ENCODE data around the gene TAF1B.

The TAF1B gene

GRCh38 chr2:9971890-9972289 is 128.6 kb downstream of the TAF1B start:
- in situ Hi-C loops (cut with MboI; ENCODE audit: low pct_unique_long_range_greater_than_20kb, low sequenced_read_pairs, unreplicated experiment): no loop called here
- no peak for TF ChIP-seq CTCF (IDR thresholded peaks at IDR 0.05; ENCODE audit: extremely low read depth, insufficient read depth, missing control alignments)
- no peak for DNase-seq (ENCODE audit: low spot score)

DNA sequence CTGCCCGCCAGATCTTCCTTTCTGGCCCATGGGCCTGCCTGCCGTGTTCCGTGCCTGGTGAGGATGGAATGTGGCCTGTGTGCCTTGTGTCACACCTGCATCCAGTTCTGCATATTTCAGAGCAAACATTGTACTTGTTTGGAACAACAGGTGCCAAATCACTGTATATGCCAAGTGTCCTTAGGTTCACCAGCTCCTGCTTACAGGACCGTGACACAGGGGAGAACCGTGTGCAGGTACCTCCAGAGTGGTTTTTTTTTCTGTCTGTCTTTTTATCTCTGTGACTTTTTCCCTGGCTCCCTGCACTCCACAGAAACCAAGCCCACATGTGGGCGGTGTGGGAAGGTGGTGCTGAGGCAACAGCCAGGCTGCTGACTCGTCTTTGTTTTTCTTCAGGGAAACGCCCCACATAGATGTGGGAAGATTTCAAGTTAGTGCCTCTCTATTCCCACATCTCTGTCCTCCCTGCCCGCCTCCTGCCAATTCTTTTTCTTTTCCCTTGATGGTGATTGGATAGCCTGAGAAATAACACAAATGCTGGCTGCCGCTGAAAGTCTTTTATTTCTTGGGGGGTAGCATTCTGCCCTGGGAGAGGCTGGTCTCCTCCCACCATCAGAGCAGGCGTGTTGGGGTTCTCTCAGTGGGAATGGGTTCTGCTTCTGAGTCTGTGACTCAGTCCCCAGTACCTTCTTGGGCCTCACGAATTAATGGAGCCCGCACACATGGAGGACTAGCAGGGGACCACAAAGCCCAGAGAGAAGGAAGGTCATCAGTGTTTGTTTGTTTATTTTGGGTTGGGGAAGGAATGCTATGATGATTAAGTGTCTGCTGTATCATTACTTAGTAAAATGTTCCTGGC is 129.6 kb downstream of the TAF1B start:
- TF ChIP-seq CTCF (IDR thresholded peaks at IDR 0.05; ENCODE audit: extremely low read depth, insufficient read depth, missing control alignments): no peak
- no peak for DNase-seq (ENCODE audit: low spot score)

DNA sequence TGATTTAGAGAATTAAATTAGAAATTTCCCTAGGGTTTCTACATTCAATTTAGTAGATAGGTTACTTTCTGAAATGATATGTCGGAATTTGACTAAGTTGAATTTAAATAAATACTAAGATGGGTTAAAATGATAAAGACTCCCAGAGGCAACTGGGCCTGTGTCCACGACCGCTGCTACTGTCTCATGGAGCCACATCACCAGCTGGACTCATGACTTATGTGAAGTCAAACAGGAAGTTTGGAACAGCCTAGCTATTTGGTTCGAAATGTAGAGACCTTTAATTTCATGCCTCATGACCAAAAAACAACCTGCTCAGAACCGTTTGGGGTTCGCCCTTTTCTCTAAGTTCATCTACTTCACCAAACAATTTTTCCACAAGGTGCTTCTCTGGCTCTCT is 130.4 kb downstream of the TAF1B start:
- no peak for DNase-seq (ENCODE audit: low spot score)
- in situ Hi-C loops (cut with MboI; ENCODE audit: low pct_unique_long_range_greater_than_20kb, low sequenced_read_pairs, unreplicated experiment): no loop called here
- no peak for TF ChIP-seq CTCF (IDR thresholded peaks at IDR 0.05; ENCODE audit: extremely low read depth, insufficient read depth, missing control alignments)

More for the DNA sequence above, 129.6 kb downstream of the TAF1B start:
- in situ Hi-C loops (cut with MboI; ENCODE audit: low pct_unique_long_range_greater_than_20kb, low sequenced_read_pairs, unreplicated experiment): no loop called here

DNA sequence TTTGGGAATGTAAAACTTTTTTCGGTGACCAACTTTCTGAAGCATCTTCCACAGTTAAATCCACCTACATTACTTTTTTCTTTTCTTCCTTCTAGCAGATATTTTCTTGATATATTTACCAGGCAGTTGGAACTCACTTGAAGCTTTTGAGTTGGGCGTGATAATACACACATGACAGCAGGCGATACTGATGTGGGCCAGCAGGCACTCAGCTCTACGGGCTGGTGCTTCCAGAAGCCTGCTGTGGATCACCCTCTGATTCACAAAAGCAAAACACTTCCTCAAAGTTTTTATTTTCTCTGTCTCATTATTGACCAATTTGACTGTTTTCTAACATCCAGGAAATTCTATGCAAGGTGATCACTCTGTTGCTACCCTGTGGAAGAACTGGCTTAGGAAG is 131.1 kb downstream of the TAF1B start:
- DNase-seq (ENCODE audit: low spot score): no peak
- in situ Hi-C loops (cut with MboI; ENCODE audit: low pct_unique_long_range_greater_than_20kb, low sequenced_read_pairs, unreplicated experiment): no loop called here
- no peak for TF ChIP-seq CTCF (IDR thresholded peaks at IDR 0.05; ENCODE audit: extremely low read depth, insufficient read depth, missing control alignments)

DNA sequence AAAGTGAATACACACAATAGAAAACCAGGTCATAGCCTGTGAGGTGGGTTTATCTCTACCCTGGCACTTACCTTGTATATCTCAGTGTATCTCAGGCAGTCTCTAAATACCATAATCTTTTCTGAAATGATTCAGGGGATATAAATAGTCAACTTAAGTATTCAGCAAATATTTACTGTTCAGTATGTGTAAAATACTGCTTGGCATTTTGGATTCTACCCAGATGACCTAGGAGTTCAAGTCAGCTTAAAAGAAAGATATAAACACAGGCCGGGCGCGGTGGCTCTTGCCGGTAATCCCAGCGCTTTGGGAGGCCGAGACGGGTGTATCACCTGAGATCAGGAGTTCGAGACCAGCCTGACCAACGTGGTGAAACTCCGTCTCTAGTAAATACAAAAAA is 132.1 kb downstream of the TAF1B start:
- TF ChIP-seq CTCF (IDR thresholded peaks at IDR 0.05; ENCODE audit: extremely low read depth, insufficient read depth, missing control alignments): no peak
- no peak for DNase-seq (ENCODE audit: low spot score)
- in situ Hi-C loops (cut with MboI; ENCODE audit: low pct_unique_long_range_greater_than_20kb, low sequenced_read_pairs, unreplicated experiment): no loop called here

DNA sequence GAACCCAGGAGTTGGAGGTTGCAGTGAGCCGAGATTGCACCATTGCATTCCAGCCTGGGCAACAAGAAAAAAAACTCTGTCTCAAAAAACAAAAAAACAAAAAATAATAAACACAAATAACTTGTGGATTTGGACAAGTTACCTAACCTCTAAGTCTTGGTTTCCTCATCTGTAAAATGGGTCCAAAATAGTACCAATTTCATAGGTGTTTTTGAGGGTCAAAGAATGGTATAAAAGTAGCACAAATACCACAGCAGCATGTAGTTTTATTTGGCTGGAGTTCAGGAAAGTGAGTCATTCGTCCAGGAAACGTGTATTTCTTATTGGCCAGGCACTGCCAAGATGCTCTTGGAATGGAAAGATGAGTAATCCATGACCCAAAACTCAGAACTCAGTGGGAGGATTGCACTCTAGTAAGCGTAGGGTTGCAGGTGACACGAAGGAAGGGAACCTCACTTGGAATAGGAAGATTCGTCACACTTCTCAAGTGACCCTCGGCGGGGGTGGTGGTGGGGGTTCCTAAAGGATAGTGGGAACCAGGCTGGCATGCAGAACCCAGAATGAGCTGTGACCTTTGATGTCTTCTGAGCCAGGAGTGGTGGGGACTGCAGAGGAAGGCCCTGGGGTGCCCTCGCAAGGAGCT is 132.7 kb downstream of the TAF1B start:
- TF ChIP-seq CTCF (IDR thresholded peaks at IDR 0.05; ENCODE audit: extremely low read depth, insufficient read depth, missing control alignments): no peak
- in situ Hi-C loops (cut with MboI; ENCODE audit: low pct_unique_long_range_greater_than_20kb, low sequenced_read_pairs, unreplicated experiment): no loop called here
- DNase-seq (ENCODE audit: low spot score): no peak
